ENCODE measurements around the gene SRGAP3.
"Not testable (repeated sequence)": the region's sequence is repeated elsewhere in the genome, so short reads cannot be mapped to it uniquely, and the experiment has no call there.

SRGAP3 gene

GRCh38 chr3:9110316-9110715, 139.1 kb downstream of the SRGAP3 start:
- DNase-seq = no peak

GRCh38 chr3:9109568-9109914, 139.9 kb downstream of the SRGAP3 start:
- no peak for DNase-seq

- DNase-seq = no peak
Observed at GRCh38 chr3:9108876-9109567, 140.4 kb downstream of the SRGAP3 start.

DNA sequence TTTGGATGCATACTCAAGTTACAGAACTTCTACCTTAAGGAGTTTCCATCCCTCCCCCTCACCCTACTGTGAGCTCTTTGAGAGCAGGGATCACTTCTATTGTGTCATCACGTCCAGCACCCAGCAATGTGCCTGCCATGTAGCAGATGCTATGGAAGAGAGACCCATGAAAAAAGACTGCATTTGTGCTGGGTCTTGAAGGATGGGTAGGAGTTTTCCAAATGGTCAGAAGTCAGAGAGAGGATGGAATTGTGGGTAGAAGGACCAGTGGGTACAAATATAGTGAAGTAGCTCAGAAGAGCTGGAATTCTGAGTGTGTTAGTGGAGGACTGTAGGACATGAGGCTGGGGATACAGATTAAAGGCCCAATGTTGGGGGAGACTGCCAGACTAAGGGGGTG, 141.7 kb downstream of the SRGAP3 start:
- no peak for DNase-seq

- no peak for DNase-seq
Observed at GRCh38 chr3:9105421-9105820, 144.0 kb downstream of the SRGAP3 start.

GRCh38 chr3:9104121-9104520, 145.3 kb downstream of the SRGAP3 start:
- DNase-seq = no peak

DNA sequence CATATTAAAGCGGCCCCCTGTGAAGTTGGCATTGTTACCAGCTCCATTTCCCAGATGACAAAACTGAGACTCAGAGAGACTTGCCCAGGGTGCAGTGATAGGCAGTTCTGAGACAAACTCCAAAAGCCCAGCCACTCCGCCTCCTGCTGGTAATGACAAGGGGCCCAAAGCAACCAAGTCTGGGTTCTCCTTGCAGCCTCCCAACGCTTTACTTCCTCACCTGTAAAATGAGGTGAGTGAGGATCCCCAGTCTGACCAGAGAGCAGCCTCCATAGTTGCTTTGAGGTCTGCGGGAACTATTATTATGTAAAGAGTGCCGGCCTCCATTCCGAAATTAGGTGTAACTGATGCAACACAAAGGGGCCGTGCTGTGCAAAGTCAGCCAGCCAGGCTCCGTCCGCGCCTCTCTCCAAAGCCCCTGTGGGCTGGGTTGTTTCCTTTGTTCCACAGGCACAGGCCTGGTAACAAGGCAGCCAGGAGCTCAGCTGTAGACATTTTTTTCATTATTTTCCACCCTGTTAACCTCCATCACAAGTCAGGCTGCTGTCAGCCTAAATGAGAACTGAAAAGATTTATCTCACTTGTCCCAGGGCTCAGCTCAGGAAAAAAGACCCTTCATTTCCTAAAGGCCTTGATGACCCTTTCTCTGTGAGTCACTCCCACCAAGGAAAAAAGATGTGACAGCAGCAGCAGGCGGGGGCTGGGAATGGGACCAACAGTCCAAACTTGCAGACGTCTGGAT, 147.0 kb downstream of the SRGAP3 start:
- no peak for DNase-seq

GRCh38 chr3:9101286-9101685, 148.2 kb downstream of the SRGAP3 start:
- DNase-seq = no peak

DNA sequence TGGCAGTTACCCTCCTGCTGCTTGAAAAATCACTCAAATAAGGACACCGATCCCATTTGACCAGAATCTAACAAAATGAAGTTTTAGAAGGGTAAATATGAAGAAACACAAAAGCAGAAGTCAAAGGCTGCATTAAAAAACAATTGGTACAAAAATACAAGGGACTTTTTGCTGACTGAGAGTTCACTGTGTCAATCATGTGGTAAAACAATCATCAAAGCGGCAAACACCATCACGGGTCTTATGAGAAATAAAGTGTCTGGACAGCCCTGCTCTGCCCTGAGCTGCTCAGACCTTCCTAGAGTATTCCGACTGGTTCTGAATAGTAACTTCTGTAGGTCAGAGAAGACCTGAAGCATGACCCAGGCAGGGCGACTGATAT, 148.9 kb downstream of the SRGAP3 start:
- DNase-seq = no peak

GRCh38 chr3:9099702-9100512, 149.5 kb downstream of the SRGAP3 start:
- DNase-seq = no peak

DNA sequence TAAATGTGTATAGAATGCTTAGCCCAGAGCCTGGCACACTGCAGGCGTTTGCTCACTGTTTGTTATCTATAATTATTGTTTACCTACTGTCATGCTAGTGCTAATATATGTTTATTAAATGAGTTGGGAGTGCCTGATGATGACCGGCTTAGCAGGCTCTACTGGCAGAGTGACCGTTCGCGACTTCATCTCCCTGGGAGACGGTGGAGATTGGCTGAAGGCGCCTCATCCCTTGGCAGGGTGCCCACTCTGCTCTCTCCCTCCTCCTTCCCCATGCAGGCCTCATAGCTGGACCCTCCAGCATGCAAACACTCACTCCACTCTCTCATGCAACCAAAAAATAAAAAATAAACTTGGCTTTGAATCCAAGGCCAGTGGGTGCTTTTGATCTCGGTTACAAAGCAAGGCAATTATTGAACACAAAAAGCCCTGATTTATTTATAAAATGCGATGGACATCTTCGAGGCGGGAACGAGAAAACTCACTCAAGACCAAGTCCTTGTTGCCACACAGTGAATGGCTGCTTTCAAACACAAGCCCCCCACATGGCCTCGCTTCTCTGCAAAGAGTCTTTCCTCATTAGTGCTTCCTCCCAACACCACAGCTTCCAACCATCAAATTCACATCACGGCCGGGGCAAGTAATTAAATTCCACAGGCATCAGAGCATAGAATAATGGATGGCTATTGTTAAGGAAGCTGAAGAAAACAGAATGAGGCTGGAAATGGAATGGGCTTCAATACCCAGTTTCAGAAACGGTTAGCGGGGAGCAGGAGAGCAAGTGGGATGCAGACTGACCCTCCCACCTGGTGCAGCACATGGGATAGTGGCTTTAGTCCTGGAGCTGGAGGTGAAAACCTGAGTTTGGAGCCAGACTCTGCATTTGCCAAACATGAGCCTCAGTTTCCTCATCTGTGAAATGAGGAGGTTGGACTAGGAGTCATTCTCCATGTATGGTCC, 150.4 kb downstream of the SRGAP3 start:
- DNase-seq = peak; percentile 46

GRCh38 chr3:9097495-9097894, 152.0 kb downstream of the SRGAP3 start:
- DNase-seq = no peak

GRCh38 chr3:9091486-9092235, 157.8 kb downstream of the SRGAP3 start:
- no peak for DNase-seq

GRCh38 chr3:9088441-9089353, 160.7 kb downstream of the SRGAP3 start:
- peak; percentile 90 for DNase-seq

- DNase-seq = no peak
Observed at GRCh38 chr3:9087831-9088413, 161.5 kb downstream of the SRGAP3 start.

DNA sequence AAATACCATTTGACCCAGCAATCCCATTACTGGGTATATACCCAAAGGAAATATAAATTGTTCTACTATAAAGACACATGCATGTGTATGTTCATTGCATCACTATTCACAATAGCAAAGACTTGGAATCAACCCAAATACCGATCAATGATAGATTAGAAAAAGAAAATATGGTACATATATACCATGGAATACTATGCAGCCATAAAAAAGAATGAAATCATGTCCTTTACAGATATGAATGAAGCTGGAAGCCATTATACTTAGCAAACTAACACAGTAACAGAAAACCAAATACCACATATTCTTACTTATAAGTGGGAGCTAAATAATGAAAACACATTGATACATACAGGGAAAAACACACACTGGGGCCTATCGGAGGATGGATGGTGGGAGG, 164.0 kb downstream of the SRGAP3 start:
- DNase-seq = not testable (repeated sequence)

GRCh38 chr3:9081184-9081818, 168.1 kb downstream of the SRGAP3 start:
- no peak for DNase-seq

DNA sequence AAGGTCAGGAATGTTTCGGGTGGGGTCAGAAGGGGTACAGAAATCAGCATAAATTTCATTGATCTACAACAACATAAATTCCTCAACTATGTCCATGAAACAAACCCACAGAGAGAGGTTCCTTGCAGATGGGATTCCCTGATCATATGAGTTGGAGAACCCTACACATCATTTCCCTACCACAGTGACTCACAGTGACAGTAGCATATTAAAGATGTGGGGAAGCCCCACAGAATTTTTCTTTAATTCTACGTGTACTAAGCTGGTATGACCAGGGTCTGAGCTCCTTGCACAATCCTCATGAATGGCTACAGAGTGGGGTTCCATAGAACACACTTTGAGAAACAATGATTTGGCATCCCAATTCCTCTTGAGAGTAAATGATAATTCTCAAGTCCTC, 169.3 kb downstream of the SRGAP3 start:
- no peak for DNase-seq

DNA sequence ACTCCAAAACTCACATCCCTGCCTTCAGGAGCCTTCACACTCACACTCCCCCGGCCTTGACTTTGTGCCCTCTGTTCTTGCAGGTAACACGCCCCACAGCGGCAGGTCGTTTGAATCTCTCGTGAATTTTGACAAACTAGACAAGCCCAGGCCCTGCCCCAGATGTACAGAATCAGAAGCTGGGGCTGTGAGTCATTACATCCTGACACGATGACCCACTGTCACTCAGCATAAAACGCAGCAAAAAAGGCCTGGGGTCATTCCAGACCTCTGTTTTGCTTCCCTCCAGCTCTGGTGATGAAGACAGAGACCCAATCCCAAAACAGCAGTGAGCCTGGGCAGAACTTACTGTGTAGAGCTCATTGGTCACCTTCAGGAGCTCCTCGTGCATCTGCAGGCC, 169.8 kb downstream of the SRGAP3 start:
- DNase-seq = no peak
